Activated T-cell treated with anti-CD3 and anti-CD28 coated beads, Interleukin-2, amount 50 U/mL, for 72 hours (primary cell): ENCODE measurements around the gene GPR137B. TPM values are rescaled to one million over a fixed set of nuclear protein-coding genes. Genes with fewer than 3 reads are reported as not detected.

Experiments used
- ATAC-seq, 2 donors: fragments of 150-1000 bp; cut with Tn5 transposase; replicated peaks in 1 of 2; 2 replicates each; pipeline ENCODE4 v1.10.0; 2021; ENCODE audit warnings: moderate library complexity in 2 of 2, mild to moderate bottlenecking in 1 of 2
- DNase-seq, 2 donors: peaks; one replicate each; pipeline ENCODE4 v3.0.0; 2021 to 2022; ENCODE audit warnings: mixed read lengths in 1 of 2
- H3K27ac Mint-ChIP-seq: one replicate; pipeline ENCODE4 v1.8.0; 2022; ENCODE audit warnings: mild to moderate bottlenecking, moderate library complexity, mixed read lengths
- H3K27me3 Mint-ChIP-seq: one replicate; pipeline ENCODE4 v1.8.0; 2022; ENCODE audit warnings: low read depth, mixed read lengths
- H3K36me3 Mint-ChIP-seq, 2 donors: one replicate each; pipeline ENCODE4 v1.8.0; 2022; ENCODE audit warnings: mixed read lengths in 2 of 2, mild to moderate bottlenecking in 1 of 2; ENCODE audit not compliant: insufficient read depth in 2 of 2
- H3K4me1 Mint-ChIP-seq: one replicate; pipeline ENCODE4 v1.8.0; 2022; ENCODE audit warnings: low read depth, mixed read lengths
- H3K4me3 Mint-ChIP-seq, 2 donors: one replicate each; pipeline ENCODE4 v1.8.0; 2022; ENCODE audit warnings: mild to moderate bottlenecking in 2 of 2, mixed read lengths in 2 of 2, moderate library complexity in 2 of 2
- H3K9me3 Mint-ChIP-seq, 2 donors: one replicate each; pipeline ENCODE4 v1.8.0; 2022; ENCODE audit warnings: mixed read lengths in 2 of 2
- total RNA-seq, 2 donors: library from RNA; stranded (reverse); gene quantifications; one replicate each; pipeline ENCODE4 v1.2.3, GENCODE V29; 2022

Gene GPR137B
- total RNA-seq, 2 donors from 2014 or later, result 4.7 to 7.1 TPM

DNA sequence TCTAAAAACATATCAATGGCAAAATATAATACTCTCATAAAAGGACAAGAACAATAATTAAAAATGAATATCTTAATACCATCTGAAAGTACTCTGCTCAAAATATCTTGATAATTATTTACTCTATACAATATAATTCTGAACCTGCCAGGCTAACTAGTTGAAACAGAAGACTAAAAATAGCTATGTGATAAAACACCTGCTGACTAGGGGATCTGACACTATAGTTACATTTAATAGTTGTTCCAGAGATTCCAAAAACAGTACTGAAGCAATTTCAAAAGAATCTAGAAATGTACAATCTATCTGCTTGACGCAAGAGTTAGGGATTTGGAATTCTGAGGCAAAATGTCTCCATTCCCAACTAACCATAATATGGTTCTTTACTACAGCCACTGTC, 109.2 kb downstream of the GPR137B start:
- peaks cover 0 to 2% of the 10 kb centered on the region in 2 donors for H3K36me3 Mint-ChIP-seq
- no peaks in the 10 kb centered on the region for H3K4me1 Mint-ChIP-seq
- no peak for ATAC-seq

DNA sequence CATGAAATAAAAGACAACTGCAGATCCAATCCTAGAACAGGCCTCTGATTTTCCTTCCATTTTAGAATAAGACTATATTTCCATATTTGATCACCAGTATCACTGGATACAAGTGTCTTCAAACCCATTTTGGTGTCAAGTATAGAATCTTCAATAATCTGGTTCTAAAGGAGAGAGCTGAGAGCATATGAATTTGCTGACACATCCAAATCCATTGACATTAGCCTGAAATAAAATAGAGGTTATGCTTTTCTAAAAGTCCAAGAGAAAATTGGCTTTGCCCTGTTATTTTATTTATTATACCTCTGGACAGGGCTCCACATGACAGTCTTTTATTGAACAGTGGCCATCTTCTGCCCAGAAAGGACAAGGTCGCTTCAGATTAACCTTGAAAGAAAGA, 110.8 kb downstream of the GPR137B start:
- no peaks in the 10 kb centered on the region for H3K27me3 Mint-ChIP-seq
- peaks cover 8 to 9% of the 10 kb centered on the region in 2 donors for H3K9me3 Mint-ChIP-seq
- DNase-seq, result no peak
- H3K36me3 Mint-ChIP-seq, result peaks cover 10 to 13% of the 10 kb centered on the region in 2 donors
- peak overlapping the region; percentile 33 for H3K27ac Mint-ChIP-seq
- H3K4me3 Mint-ChIP-seq, result no peak overlapping the region
- ATAC-seq, result no peak
- H3K4me1 Mint-ChIP-seq, result no peaks in the 10 kb centered on the region

More for the DNA sequence above, 109.2 kb downstream of the GPR137B start:
- Mint-ChIP-seq H3K4me3 (no peak overlapping the region), H3K9me3 (no peaks in the 10 kb centered on the region), H3K27ac (no peak overlapping the region), H3K27me3 (no peaks in the 10 kb centered on the region)
- no peak for DNase-seq

DNA sequence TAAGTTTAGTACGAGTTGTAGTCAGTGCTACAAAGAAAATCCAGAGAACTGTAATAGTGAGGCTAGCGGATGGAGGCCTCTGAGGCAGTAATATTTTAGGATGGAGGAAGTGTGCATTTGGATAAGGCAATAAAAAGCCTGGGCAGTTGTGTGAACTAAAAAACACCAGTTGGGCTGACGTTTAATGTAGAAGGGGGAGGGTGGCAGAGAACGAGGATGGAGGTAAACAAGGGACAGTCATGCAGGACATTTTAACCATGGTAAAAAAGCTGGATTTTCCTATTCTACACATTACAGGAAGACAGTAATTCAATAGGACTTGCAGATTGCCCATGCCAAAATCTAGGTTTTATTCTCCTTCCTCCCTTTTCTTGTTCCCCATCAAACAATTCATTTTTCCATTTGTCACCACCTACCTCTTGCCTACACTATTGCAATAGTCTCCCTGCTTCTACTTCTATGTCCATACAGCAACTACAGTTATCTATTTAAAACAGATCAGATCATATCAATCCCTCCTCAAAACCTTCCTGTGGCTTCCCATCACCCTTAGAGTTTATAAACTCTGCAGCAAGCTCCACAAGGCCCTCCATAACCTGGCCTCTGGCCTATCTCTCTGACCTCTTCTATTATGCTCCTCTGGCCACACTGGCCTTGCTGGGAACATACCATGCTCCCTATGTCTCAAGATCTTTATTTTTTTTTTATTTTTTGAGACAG, 111.7 kb downstream of the GPR137B start:
- Mint-ChIP-seq H3K9me3 (peaks cover 8 to 9% of the 10 kb centered on the region in 2 donors), H3K36me3 (peaks cover 13% of the 10 kb centered on the region in 2 donors), H3K4me1 (peaks cover 3% of the 10 kb centered on the region), H3K27ac (no peak overlapping the region), H3K27me3 (no peaks in the 10 kb centered on the region), H3K4me3 (no peak overlapping the region)
- DNase-seq, result no peak
- no peak for ATAC-seq

DNA sequence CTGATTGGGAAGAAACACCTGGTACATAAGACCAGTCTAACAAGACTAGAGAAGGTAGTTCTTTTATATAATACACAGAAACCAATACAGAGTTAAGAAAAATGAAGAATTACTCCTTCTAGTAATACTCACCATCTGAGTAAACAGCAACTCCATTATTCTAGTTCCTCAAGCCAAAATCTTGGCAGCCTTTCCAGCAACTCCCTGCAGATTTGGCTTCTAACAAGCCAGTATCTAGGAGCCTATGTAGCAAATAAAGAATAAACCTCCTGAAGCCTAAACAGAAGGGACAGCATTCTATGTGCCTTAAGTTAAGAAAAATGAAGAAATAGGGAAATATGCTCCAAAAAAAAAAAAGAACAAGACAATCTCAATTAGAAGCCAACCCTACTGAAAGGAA, 114.9 kb downstream of the GPR137B start:
- H3K36me3 Mint-ChIP-seq, result peaks cover 26 to 36% of the 10 kb centered on the region in 2 donors
- H3K27ac Mint-ChIP-seq, result no peak overlapping the region
- ATAC-seq (no peak), DNase-seq (no peak)
- H3K9me3 Mint-ChIP-seq, result peaks cover 15 to 16% of the 10 kb centered on the region in 2 donors
- H3K4me1 Mint-ChIP-seq, result peaks cover 16% of the 10 kb centered on the region
- no peaks in the 10 kb centered on the region for H3K27me3 Mint-ChIP-seq
- H3K4me3 Mint-ChIP-seq, result no peak overlapping the region

DNA sequence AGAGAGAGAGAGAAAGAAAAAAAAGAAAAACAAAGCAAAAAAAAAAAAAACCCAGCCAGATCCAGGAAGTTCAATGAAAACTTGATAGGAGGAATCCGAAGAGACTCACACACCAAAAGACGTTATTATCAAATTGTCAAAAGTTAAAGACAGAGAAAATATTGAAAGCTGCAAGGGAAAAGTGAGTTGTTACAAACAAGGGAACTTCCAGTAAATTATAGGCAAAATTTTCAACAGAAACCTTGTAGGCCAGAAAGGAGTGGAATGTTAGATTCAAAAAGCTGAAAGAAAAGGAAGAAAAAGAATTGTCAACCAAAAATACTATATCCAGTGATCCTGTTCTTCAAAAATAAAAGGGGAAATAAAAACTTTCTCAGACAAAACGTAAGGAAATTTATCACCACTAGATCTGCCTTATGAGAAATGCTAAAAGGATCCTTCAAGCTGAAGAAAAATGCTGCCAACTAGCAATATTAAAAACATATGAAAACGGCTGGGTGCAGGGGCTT, 115.8 kb downstream of the GPR137B start:
- H3K27ac Mint-ChIP-seq, result no peak overlapping the region
- H3K4me3 Mint-ChIP-seq, result no peak overlapping the region
- H3K36me3 Mint-ChIP-seq, result peaks cover 29 to 42% of the 10 kb centered on the region in 2 donors
- ATAC-seq, result no peak
- H3K9me3 Mint-ChIP-seq, result peaks cover 16 to 18% of the 10 kb centered on the region in 2 donors
- DNase-seq, result no peak
- H3K4me1 Mint-ChIP-seq, result peaks cover 16% of the 10 kb centered on the region
- no peaks in the 10 kb centered on the region for H3K27me3 Mint-ChIP-seq

Other genes with a start within 250 kb of the GPR137B start
- gene NID1, start 77.4 kb upstream of the GPR137B start, total RNA-seq, result under 1 TPM; 0.12 to 0.29 TPM
- 1 to 10 TPM; 2.2 to 5.9 TPM for gene ERO1B, start 139.4 kb downstream of the GPR137B start, total RNA-seq